Activated CD4-positive, alpha-beta T cell treated with anti-CD3 and anti-CD28 coated beads, Interleukin-2, amount 10 ng/mL, durations not matched to agents 24 days and 14 days (primary cell): ENCODE results near the gene EPN3. TPM values are rescaled to one million over a fixed set of nuclear protein-coding genes. Genes with fewer than 3 reads are reported as not detected.

Experiments
- DNase-seq: peaks from one replicate; pipeline ENCODE4 v3.0.0; 2022
- H3K27ac Mint-ChIP-seq: one replicate; pipeline ENCODE4 v1.8.0; 2022; ENCODE audit warnings: mild to moderate bottlenecking, mixed read lengths
- H3K27me3 Mint-ChIP-seq: one replicate; pipeline ENCODE4 v1.8.0; 2022; ENCODE audit warnings: mixed read lengths
- H3K36me3 Mint-ChIP-seq: one replicate; pipeline ENCODE4 v1.8.0; 2022; ENCODE audit warnings: low read depth, mild to moderate bottlenecking, mixed read lengths
- H3K4me1 Mint-ChIP-seq: one replicate; pipeline ENCODE4 v1.8.0; 2021; ENCODE audit warnings: mixed read lengths
- H3K4me3 Mint-ChIP-seq: one replicate; pipeline ENCODE4 v1.8.0; 2022; ENCODE audit warnings: mild to moderate bottlenecking, moderate library complexity, mixed read lengths
- H3K9me3 Mint-ChIP-seq: one replicate; pipeline ENCODE4 v1.8.0; 2021; ENCODE audit warnings: mixed read lengths
- intact Hi-C: fragments of 100-400 bp; cut with micrococcal nuclease; formaldehyde crosslinking; loops from one replicate; pipeline ENCODE4 v1.15.1; 2023
- total RNA-seq: library from RNA; stranded (reverse); gene quantifications from 2 replicates; pipeline ENCODE4 v1.2.3, GENCODE V29; 2022

The EPN3 gene
- total RNA-seq: not detected in 2 replicates

DNA sequence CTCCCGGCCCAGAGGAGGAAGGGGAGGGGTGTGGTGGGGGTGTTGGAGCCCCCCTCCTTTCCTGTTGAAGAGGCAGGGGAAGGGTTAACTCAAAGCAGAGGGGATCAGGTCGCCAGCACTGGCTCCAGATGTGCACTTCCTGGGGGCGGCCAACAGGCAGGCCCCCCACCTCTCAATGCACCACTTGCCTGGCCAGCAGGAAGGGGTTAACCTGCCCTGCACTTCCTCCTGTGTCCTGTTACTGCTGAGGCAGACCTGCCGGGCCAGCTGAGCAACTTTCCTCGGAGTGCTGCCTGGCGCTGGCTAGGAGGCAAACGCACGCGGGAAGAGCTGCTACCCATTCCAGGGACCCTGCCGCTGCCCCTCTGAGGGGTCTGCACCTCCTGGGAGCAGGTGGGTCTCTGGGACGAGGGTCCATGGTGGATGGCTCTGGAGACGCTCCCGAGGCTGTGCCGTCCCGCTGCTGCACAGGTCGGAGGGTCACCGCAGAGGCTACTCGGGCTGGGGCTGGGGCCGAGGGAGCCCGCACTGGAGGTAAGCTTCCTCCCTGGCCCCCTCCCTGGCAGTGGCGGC is at the start of gene EPN3:
EPN3 (plus strand) TSS at position 284 of the 573 bp plus-strand sequence. CDS start 3,822 bp downstream, outside the sequence.
- H3K9me3 Mint-ChIP-seq: no peaks in the 10 kb centered on the region
- no peak within 1 kb of the TSS for H3K4me3 Mint-ChIP-seq
- H3K27me3 Mint-ChIP-seq: peaks cover 39% of the 10 kb centered on the region
- no peaks in the 10 kb centered on the region for H3K36me3 Mint-ChIP-seq
- intact Hi-C loops: no loop called here
- no peak within 1 kb of the TSS for H3K27ac Mint-ChIP-seq
- H3K4me1 Mint-ChIP-seq: peaks cover 8% of the 10 kb centered on the region
- DNase-seq: no peak

DNA sequence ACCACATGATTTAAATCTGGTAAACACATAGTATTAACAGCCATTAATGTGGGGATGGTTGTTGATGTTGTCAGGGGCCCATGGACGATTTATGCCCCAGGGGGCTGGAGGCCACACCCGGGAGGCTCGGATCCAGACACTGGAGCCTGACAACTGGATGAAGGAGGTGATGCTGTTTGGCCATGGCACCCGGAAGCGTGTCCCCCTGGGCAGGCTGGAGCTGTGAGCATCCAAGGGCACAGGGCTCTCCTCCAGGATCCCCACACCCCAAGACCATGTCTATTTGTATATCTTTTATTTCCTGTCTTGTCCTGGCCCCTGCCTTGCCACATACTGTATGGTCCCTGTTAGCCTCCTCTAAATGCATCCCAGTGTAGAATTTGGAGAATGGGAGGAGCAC is 49.3 kb upstream of the EPN3 start:
- no peak for DNase-seq
- no peak overlapping the region for H3K27ac Mint-ChIP-seq
- H3K36me3 Mint-ChIP-seq: peaks cover 27% of the 10 kb centered on the region
- H3K4me1 Mint-ChIP-seq: peaks cover 9% of the 10 kb centered on the region
- H3K4me3 Mint-ChIP-seq: no peak overlapping the region
- intact Hi-C loops: loop anchor here (2.0 to 5.0 kb wide), 2 partner anchors 148 to 214 kb away; no protein-coding TSS in a partner anchor
- no peaks in the 10 kb centered on the region for H3K9me3 Mint-ChIP-seq
- no peaks in the 10 kb centered on the region for H3K27me3 Mint-ChIP-seq

DNA sequence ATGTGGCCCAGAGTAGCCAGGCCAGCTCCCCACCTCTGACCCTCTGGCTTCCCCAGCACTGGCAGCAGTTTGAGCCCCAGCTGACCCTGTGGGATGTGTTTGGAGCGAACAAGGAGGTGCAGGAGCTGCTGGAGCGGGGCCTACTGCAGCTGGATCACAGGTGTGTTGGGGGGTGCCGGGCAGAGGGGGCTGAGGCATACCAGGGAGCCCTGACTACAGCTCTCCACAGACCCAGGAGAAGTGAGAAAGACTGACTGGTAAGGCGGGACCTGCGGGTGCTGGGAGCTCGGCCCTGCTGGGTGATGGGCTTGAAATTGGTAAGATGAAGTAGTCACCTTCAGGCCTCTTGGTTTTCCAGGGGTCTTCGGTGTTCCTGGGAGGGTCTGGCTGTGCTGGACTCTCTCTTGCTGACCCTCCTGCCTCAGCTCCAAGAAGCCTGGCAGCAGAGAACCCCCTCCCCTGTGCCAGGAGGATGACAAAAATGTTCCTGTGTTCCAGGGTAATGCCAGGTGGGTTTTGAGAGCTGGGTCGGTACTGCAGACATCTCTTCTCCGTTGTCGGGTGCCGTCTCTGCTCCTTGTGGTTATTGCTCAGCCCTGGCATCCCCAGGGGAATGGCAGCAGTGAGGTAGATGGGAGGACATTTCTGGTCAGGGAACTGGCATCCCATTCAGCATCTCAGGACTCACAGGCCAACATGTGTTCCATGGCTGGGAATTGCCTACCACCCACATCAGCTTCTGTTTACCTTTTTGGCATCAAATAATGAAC is 48.0 kb upstream of the EPN3 start:
- Mint-ChIP-seq H3K4me3 (no peak overlapping the region), H3K27ac (no peak overlapping the region), H3K9me3 (no peaks in the 10 kb centered on the region), H3K4me1 (peaks cover 6% of the 10 kb centered on the region), H3K36me3 (peaks cover 26% of the 10 kb centered on the region), H3K27me3 (no peaks in the 10 kb centered on the region)
- DNase-seq: no peak
- intact Hi-C loops: loop anchor here (5.0 kb wide), 1 partner anchor 213 kb away; no protein-coding TSS in a partner anchor

DNA sequence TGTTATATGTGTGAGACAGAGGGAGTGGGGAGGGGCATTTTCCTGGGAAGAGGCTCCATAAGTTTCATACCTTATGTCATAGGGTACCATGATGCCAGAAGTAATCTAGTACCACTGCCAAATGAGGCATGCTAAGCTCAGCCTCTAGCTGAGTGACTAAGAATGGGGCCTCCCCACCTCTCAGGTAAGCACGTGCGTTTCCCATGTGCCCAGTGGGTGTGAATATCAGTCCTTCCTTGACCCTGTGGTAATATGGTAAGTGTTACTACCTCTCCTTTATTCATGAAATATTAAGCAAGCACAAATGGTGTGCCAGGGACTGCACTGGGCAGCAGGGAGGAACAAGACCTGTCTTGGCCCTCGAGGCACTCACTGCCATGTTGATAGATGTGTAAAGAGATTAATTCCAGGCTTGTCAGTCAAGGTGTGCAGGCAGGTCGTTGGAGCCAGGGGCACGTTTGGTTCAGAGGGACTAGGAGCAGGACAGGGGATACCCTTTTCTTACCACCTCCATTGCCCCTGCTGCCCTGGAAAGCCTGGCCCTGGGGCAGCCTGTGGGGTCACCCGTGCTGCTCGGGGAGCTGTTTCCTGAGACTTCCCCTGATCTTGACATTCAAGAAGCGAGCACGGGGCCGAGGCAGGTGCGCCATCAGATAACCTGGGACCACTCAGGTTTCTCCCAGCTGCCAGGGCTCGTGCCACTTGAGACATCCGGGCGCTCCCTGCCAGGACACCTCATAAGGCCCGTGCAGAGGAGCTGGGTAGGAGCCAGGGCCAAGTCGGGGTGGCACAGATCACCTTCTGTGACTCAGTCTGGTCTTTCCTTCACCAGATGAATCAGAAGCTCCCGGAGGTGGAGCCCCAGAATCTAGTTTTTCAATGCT is 45.1 kb upstream of the EPN3 start:
- Mint-ChIP-seq H3K4me1 (no peaks in the 10 kb centered on the region), H3K9me3 (no peaks in the 10 kb centered on the region), H3K4me3 (no peak overlapping the region), H3K27ac (no peak overlapping the region), H3K27me3 (no peaks in the 10 kb centered on the region), H3K36me3 (peaks cover 23% of the 10 kb centered on the region)
- no peak for DNase-seq
- intact Hi-C loops: no loop called here

DNA sequence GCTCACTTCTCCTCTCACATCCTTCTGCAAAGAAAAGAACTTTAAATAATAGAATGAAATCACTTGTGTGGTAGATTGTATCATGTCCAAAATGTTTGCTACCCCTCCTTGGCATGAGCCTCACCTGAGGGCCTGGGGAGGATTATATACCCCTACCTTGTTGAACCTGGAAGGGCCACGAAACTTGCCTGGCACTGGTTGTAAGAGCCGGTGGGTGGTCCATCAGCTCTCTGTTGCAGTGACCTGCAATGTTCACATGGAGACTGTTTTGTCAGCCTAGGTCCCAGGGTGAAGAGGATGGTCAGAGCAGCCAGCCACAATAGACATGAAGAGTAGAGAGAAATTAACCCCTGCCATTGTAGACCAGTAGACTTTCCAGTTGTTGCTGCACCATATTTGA is 43.7 kb upstream of the EPN3 start:
- H3K9me3 Mint-ChIP-seq: no peaks in the 10 kb centered on the region
- H3K27ac Mint-ChIP-seq: no peak overlapping the region
- H3K4me3 Mint-ChIP-seq: no peak overlapping the region
- no peak for DNase-seq
- no peaks in the 10 kb centered on the region for H3K4me1 Mint-ChIP-seq
- peaks cover 1% of the 10 kb centered on the region for H3K27me3 Mint-ChIP-seq
- intact Hi-C loops: no loop called here
- peaks cover 12% of the 10 kb centered on the region for H3K36me3 Mint-ChIP-seq

DNA sequence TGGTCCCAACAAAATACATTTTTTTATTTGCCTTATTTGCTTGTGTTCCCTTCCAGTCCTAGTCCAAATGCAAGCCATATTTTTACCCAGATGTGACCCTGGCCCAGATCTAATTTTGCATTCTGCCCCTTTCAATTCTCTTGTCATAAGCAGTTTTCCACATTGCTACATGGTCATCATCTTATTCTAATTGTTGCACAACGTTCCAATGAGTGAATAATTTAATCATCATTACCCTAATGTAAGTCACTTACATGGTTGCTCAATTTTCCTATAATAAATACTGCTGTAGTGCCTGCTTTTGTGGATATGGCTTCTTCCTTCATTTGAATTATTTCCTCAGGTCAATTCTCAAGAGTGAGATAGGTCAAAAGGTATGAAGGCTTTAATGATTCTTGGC is 41.0 kb upstream of the EPN3 start:
- Mint-ChIP-seq H3K27me3 (peaks cover 9% of the 10 kb centered on the region), H3K9me3 (no peaks in the 10 kb centered on the region), H3K36me3 (no peaks in the 10 kb centered on the region), H3K27ac (no peak overlapping the region), H3K4me3 (no peak overlapping the region), H3K4me1 (no peaks in the 10 kb centered on the region)
- DNase-seq: no peak
- intact Hi-C loops: no loop called here

DNA sequence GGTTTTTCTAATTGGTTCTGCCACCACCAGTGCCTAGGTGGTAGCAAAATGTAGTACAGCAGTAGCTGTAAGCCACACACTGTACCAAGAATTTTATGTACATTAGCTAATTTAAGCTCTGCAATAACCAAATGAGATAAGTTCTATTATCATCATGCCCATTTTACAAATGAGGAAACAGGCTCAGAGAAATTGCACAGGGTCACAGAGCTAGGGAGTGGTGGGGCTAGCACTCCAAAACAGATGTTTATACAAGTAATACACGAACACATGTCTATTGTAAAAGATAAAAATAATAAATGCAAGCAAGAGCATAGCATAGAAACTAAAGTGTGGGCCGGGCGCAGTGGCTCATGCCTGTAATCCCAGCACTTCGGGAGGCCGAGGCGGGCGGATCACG is 40.3 kb upstream of the EPN3 start:
- Mint-ChIP-seq H3K27me3 (peaks cover 9% of the 10 kb centered on the region), H3K9me3 (no peaks in the 10 kb centered on the region), H3K4me1 (no peaks in the 10 kb centered on the region), H3K27ac (no peak overlapping the region), H3K36me3 (no peaks in the 10 kb centered on the region), H3K4me3 (no peak overlapping the region)
- intact Hi-C loops: no loop called here
- DNase-seq: no peak

DNA sequence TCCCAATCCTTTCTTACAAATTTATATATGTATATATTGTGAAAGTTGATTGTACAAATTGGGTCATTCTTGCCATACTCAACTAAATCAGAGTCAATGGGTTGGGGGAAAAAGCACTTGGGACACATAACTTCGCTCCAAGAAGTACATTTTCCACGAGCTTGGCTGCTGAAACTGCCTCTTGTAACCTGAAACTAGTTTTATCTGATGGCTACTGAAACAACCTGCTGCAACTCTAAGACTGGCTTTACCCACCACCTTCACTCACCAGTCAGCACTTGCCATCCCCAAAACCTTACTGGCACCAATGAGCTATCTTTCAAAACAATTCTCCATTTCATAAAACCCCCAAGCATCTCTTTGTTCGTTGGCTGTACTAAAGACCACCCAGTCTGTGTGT is 38.8 kb upstream of the EPN3 start:
- Mint-ChIP-seq H3K4me1 (no peaks in the 10 kb centered on the region), H3K9me3 (no peaks in the 10 kb centered on the region), H3K4me3 (no peak overlapping the region), H3K27me3 (peaks cover 12% of the 10 kb centered on the region), H3K36me3 (no peaks in the 10 kb centered on the region), H3K27ac (no peak overlapping the region)
- intact Hi-C loops: no loop called here
- DNase-seq: no peak

DNA sequence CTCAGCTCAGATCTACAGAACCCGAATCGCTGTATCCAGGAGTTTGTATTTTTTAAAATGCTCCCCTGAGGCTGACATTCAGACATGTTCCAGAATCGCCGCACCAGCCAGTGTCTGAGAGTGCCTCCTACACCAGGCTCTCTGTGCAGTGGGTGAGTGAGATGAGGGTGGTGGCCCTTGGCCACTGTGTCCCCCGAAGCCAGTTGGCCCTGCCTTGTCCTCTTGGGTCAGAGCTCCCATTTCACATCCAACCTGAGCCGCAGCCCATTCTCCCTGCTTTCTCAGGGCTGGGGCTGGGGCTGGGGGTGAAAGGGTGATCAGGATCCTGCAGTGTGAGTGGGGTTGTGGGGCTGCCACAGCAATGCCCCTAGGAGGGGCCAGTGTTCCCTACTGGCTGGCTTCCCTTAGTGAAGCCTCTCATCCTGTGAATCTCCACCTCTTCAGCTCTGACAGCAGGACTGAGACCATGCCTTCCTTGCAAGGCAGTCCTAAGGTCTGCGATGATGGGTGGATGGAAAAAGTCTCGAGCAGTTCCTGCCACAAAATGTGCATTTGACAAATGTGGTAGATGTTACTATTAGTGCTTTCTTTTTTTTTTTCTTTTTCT is 37.2 kb upstream of the EPN3 start:
- Mint-ChIP-seq H3K4me1 (no peaks in the 10 kb centered on the region), H3K27me3 (peaks cover 13% of the 10 kb centered on the region), H3K9me3 (no peaks in the 10 kb centered on the region), H3K27ac (peak overlapping the region; percentile 37), H3K4me3 (no peak overlapping the region), H3K36me3 (no peaks in the 10 kb centered on the region)
- no peak for DNase-seq
- intact Hi-C loops: no loop called here

DNA sequence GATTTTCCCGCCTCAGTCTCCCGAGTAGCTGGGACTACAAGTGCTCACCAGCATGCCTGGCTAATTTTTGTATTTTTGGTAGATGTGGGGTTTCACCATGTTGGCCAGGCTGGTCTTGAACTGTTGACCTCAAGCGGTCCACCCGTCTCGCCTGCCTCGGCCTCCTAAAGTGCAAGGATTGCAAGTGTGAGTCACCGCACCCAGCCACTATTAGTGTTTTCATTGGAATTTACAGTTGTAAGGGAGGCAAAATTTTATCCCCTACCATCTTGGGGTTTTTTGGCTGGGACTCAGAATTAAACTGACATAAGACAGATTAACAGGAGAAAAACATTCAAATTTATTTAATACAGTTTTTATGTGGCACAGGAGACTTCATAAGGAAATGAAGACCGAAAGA is 36.6 kb upstream of the EPN3 start:
- intact Hi-C loops: no loop called here
- no peak overlapping the region for H3K4me3 Mint-ChIP-seq
- H3K4me1 Mint-ChIP-seq: no peaks in the 10 kb centered on the region
- H3K27ac Mint-ChIP-seq: no peak overlapping the region
- no peaks in the 10 kb centered on the region for H3K36me3 Mint-ChIP-seq
- no peak for DNase-seq
- H3K9me3 Mint-ChIP-seq: no peaks in the 10 kb centered on the region
- peaks cover 13% of the 10 kb centered on the region for H3K27me3 Mint-ChIP-seq

DNA sequence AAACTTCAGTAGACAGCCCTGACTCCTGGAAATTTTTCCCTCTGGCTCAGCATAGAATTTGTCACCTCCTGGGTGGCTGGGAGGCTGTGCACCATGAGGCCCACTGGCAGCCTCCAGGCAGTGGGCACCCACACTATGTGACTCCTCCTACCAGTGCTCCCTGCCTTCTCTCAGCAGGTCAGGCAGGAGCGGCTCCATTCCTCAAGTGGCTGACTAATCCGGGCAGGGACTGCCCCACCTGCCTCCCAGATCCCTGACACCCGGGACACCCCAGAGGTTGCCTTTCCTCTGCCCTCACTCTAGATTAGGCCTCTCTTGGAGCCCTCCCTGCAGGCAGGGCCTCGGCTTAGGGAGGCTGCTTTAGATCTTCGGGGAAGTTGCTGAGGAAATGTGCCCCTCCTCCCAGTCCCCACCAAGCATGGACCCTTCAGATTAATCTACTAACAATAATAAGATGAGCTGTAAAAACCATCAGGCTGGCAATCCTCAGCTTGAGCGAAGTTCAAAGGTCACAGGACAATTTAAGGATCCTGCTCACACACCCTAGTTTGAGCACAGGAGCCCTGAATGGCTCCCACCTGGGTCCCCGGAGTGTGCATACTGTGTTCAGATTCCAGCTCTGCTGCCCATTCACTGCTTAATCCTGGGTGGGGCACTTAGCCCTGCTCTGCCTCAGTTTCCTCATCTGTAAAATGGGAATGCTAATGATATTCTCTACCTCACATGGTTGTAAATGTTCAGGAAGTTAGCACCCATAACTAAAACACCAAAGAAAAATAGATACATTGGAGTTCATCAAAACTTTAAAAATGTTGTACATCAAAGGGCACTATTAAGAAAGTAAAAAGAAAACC is 34.3 kb upstream of the EPN3 start:
- DNase-seq: no peak
- intact Hi-C loops: no loop called here
- no peaks in the 10 kb centered on the region for H3K4me1 Mint-ChIP-seq
- H3K27ac Mint-ChIP-seq: no peak overlapping the region
- H3K36me3 Mint-ChIP-seq: no peaks in the 10 kb centered on the region
- H3K27me3 Mint-ChIP-seq: peaks cover 15% of the 10 kb centered on the region
- no peak overlapping the region for H3K4me3 Mint-ChIP-seq
- H3K9me3 Mint-ChIP-seq: no peaks in the 10 kb centered on the region

DNA sequence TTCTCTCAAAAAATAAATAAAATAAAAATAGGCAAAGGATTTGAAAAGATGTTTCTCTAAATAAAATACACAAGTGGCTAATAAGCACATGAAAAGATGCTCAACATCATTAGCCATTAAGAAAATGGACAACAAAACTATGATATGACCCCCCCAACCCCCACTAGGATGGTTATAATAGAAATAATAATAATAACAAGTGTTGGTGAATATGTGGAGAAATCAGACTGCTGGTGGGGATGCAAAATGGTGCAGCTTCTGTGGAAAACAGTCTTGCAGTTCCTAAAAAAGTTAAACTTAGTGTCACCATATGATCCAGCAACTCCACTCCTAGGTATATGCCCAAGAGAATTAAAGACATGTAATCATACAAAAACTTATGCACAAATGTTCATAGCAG is 33.3 kb upstream of the EPN3 start:
- intact Hi-C loops: no loop called here
- Mint-ChIP-seq H3K9me3 (no peaks in the 10 kb centered on the region), H3K36me3 (no peaks in the 10 kb centered on the region), H3K27ac (no peak overlapping the region), H3K27me3 (peaks cover 12% of the 10 kb centered on the region), H3K4me1 (peaks cover 6% of the 10 kb centered on the region), H3K4me3 (no peak overlapping the region)
- no peak for DNase-seq

DNA sequence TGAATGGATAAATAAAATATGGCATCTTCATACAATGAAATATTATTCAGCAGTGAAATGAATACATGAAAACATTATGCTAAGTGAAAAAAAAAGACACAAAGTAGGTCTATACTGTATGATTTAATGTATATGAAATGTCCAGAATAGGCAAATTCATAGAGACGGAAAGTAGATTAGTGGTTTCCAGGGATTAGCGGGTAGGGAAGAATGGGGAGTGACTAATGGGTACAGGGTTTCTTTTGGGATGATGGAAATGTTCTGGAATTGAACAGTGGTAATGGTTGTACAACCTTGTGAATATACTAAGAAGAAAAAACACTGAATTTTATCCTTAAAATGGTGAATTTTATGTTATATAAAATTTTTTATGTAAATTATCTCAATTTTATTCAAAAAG is 32.8 kb upstream of the EPN3 start:
- Mint-ChIP-seq H3K27me3 (peaks cover 12% of the 10 kb centered on the region), H3K4me1 (peaks cover 10% of the 10 kb centered on the region), H3K27ac (no peak overlapping the region), H3K9me3 (no peaks in the 10 kb centered on the region), H3K36me3 (no peaks in the 10 kb centered on the region), H3K4me3 (no peak overlapping the region)
- no peak for DNase-seq
- intact Hi-C loops: no loop called here
